BE2C (cell line): ENCODE measurements around the gene SGSH.
"Not testable (repeated sequence)": the region's sequence is repeated elsewhere in the genome, so short reads cannot be mapped to it uniquely, and the experiment has no call there.

Experiments used
- DNase-seq: peaks from one replicate; pipeline ENCODE4 v3.0.0-alpha.2; 2020
- H3K27me3 ChIP-seq: fragments of 250-450 bp; sonication (Bioruptor Pico); 2 replicates; pipeline ENCODE4 v1.5.1; 2020; ENCODE audit warnings: mild to moderate bottlenecking
- H3K36me3 ChIP-seq: fragments of 250-450 bp; sonication (Bioruptor Pico); 2 replicates; pipeline ENCODE4 v1.5.1; 2020; ENCODE audit warnings: mild to moderate bottlenecking
- H3K4me1 ChIP-seq: fragments of 250-450 bp; sonication (Bioruptor Pico); 2 replicates; pipeline ENCODE4 v1.5.1; 2020
- H3K4me3 ChIP-seq: 2 replicates; pipeline ENCODE4 v1.5.1; 2011; ENCODE audit warnings: low read depth, low read length
- H3K9me3 ChIP-seq: fragments of 250-450 bp; sonication (Bioruptor Pico); 2 replicates; pipeline ENCODE4 v1.5.1; 2020
- CTCF ChIP-seq: IDR thresholded peaks from 2 replicates; pipeline ENCODE4 v1.5.1; 2012; ENCODE audit warnings: mild to moderate bottlenecking, low read depth, low read length

Gene SGSH

GRCh38 chr17:80245566-80246265 lies 25.6 kb upstream of the SGSH start:
- no peak for DNase-seq
- H3K4me1 ChIP-seq: no peaks in the 10 kb centered on the region

GRCh38 chr17:80244871-80245509 lies 24.9 kb upstream of the SGSH start:
- Histone ChIP-seq H3K36me3 (no peaks in the 10 kb centered on the region), H3K9me3 (no peaks in the 10 kb centered on the region), H3K27me3 (no peaks in the 10 kb centered on the region), H3K4me1 (no peaks in the 10 kb centered on the region), H3K4me3 (no peak overlapping the region)
- no peak for DNase-seq
- no peak for TF ChIP-seq CTCF

More at GRCh38 chr17:80245566-80246265, 25.6 kb upstream of the SGSH start:
- H3K27me3 ChIP-seq: no peaks in the 10 kb centered on the region
- H3K4me3 ChIP-seq: no peak overlapping the region
- no peak for TF ChIP-seq CTCF
- no peaks in the 10 kb centered on the region for H3K9me3 ChIP-seq
- no peaks in the 10 kb centered on the region for H3K36me3 ChIP-seq

- H3K36me3 ChIP-seq, DNase-seq, H3K27me3 ChIP-seq, H3K4me3 ChIP-seq, H3K4me1 ChIP-seq, H3K9me3 ChIP-seq: not testable (repeated sequence)
Observed at GRCh38 chr17:80244448-80244847, 24.3 kb upstream of the SGSH start.

GRCh38 chr17:80243526-80244433 lies 23.6 kb upstream of the SGSH start:
- Histone ChIP-seq H3K4me1 (no peaks in the 10 kb centered on the region), H3K9me3 (no peaks in the 10 kb centered on the region), H3K4me3 (no peak overlapping the region), H3K36me3 (no peaks in the 10 kb centered on the region), H3K27me3 (no peaks in the 10 kb centered on the region)
- no peak for TF ChIP-seq CTCF
- no peak for DNase-seq

GRCh38 chr17:80242505-80242904 lies 22.4 kb upstream of the SGSH start:
- Histone ChIP-seq H3K36me3 (no peaks in the 10 kb centered on the region), H3K27me3 (no peaks in the 10 kb centered on the region), H3K4me3 (no peak overlapping the region), H3K9me3 (no peaks in the 10 kb centered on the region), H3K4me1 (no peaks in the 10 kb centered on the region)
- no peak for TF ChIP-seq CTCF
- DNase-seq: no peak

- no peaks in the 10 kb centered on the region for H3K4me1 ChIP-seq
- H3K4me3 ChIP-seq: no peak overlapping the region
- no peak for DNase-seq
- H3K27me3 ChIP-seq: no peaks in the 10 kb centered on the region
- H3K36me3 ChIP-seq: no peaks in the 10 kb centered on the region; the same call in 1 of the 2 replicates
- no peak for TF ChIP-seq CTCF
- H3K9me3 ChIP-seq: no peaks in the 10 kb centered on the region; the same call in 1 of the 2 replicates
Observed at GRCh38 chr17:80237386-80237785, 17.3 kb upstream of the SGSH start.
